Stimulated activated CD8-positive, alpha-beta memory T cell treated with anti-CD3 and anti-CD28 coated beads, Interleukin-4, amount 100 ng/mL, for 1 hour (primary cell): ENCODE data around the gene TNFRSF1A.
"Not testable (repeated sequence)": the region's sequence is repeated elsewhere in the genome, so short reads cannot be mapped to it uniquely, and the experiment has no call there.

Experiments
- DNase-seq, 2 donors: peaks; one replicate each; pipeline ENCODE4 v3.0.0-alpha.2; 2020; ENCODE audit warnings: low read depth in 2 of 2, low spot score in 1 of 2

Gene TNFRSF1A

DNA sequence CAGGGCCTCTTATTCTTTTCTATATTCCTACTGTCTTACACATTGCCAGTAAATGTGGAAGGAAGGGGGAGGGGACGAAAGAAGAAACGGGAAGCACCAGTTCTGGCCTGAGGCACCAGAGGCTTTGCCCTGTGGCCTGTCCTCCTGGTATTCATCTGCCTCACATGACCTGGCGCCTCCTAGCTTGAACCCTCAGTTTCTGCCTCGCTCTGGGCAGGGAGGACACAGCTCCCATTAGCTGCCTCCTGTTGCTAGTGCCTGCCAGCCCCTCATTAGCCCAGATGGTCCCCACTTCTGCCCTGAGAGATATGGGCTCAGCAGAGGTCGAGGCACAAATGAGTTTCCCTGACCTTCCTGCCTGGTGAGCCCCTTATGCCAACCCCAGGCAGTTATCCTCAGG is 34.3 kb downstream of the TNFRSF1A start:
- no peak for DNase-seq

- DNase-seq, result no peak
These were observed 35.2 kb downstream of the TNFRSF1A start for GRCh38 chr12:6306599-6307220.

- no peak for DNase-seq
These were observed 35.7 kb downstream of the TNFRSF1A start for GRCh38 chr12:6306151-6306550.

DNA sequence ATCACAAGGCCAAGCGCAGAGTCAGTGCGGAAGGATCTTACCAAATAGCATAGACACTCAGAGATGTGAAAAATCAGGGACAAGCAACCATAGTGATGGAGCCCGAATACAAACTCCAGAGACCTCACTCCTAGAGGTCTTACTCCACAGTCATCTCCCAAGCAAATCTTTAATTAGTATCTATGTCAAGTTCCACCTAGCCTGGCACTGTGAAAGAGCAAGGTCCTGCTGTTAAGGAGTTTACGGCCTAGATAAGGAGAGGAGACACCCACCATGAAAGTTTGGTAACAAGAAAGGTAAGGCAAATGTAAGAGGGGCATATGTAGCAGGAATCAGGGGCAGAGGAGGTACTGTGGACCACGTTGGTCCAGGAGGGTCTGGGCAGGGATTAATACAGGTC is 38.8 kb downstream of the TNFRSF1A start:
- no peak for DNase-seq

DNA sequence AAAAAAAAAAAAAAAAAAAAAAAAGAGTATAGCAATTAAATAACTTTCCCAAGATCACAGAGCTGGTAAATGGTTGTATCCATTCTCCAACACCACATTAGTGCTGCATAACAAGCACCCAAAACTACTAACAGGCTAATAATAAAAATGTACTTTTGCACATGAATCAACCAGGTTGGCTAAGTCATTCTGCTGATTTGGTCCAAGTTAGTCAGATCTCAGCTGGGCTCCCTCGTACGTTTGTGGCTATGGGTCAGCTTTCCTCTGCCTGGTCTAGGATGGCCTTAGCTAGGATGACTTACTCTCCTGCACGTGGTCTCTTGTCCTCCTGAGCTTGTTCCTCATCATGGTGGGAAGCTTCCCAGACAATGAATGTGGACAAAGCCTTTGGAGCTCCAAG is 39.3 kb downstream of the TNFRSF1A start:
- DNase-seq, result no peak

- DNase-seq, result no peak
These were observed 40.2 kb downstream of the TNFRSF1A start for GRCh38 chr12:6301721-6302120.

DNA sequence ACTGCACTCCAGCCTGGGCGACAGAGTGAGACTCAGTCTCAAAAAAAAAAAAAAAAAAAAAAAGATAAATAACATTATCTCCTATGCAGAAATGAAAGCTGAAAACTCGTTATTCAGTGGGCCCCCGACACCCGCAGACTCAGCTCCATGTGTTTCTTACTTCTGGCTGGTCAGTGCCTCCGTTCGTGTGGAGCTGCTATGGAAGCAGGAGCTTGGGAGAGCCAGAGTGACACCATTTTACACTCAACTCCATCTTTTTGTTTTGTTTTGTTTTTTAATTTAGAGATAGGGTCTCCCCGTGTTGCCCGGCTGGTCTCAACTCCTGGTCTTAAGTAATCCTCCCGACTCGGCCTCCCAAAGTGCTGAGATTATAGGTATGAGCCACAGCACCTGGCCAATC is 44.7 kb downstream of the TNFRSF1A start:
- DNase-seq, result no peak

- DNase-seq, result no peak
These were observed 46.6 kb downstream of the TNFRSF1A start for GRCh38 chr12:6295094-6295811.

GRCh38 chr12:6294156-6295093 is 47.5 kb downstream of the TNFRSF1A start:
- no peak for DNase-seq

DNA sequence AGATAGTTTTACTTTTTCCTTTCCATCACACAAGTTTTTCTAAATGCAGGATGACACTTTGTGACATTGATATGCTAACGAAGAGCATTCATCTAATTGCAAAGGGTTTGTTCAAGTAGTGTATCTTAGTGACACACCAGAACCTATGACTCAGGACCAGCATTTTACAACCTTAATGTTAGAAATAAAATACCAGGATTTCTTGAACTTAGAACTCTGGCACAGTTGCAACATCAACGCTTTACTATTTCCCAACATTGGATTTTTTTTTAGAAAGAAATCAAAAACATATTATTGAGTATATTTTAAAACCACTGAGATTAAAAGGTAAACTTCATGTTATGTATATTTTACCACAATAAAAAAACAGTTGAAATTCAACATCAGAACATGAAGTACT is 49.3 kb downstream of the TNFRSF1A start:
- no peak for DNase-seq

DNA sequence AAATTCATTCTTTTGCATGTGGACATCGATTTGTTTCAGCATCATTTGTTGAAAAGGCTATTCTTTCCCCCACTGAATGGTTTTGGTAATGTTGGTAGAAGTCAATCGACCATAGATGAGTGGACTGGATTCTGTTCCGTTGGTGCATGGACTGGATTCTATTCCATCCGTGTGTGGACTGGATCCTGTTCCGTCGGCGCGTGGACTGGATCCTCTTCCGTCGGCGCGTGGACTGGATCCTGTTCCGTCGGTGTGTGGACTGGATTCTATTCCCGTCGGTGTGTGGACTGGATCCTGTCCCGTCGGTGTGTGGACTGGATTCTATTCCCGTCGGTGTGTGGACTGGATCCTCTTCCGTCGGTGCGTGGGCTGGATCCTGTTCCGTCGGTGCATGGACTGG is 52.0 kb downstream of the TNFRSF1A start:
- DNase-seq, result not testable (repeated sequence)

DNA sequence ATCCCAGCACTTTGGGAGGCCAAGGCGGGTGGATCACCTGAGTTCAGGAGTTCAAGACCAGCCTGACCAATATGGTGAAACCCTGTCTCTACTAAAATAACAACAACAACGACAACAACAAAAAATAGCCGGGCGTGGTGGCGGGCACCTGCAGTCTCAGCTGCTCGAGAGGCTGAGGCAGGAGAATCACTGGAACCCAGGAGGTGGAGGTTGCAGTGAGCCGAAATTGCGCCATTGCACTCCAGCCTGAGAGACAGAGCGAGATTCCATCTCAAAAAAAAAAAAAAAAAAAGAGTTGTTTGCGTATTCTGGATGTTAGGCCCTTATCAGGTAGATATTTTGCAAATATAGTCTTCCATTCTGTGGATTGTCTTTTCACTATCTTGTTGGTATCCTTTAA is 52.8 kb downstream of the TNFRSF1A start:
- DNase-seq, result not testable (repeated sequence)

DNA sequence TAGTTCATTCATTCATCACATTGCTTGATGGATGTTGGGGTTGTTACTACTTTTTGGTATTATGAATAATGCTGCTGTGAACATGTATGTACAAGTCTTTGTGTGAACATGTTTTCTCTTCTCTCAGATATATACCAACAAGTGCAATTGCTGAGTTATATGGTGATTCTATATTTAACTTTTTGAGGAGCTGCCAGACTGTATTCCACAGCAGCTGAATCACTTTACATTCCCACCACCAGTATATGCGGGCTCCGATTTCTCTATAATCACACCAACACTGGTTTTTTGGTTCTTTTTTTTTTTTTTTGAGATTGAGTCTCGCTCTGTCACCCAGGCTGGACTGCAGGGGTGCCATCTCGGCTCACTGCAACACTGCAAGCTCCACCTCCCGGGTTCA is 53.6 kb downstream of the TNFRSF1A start:
- DNase-seq, result no peak

- no peak for DNase-seq
These were observed 56.2 kb downstream of the TNFRSF1A start for GRCh38 chr12:6285532-6286306.

DNA sequence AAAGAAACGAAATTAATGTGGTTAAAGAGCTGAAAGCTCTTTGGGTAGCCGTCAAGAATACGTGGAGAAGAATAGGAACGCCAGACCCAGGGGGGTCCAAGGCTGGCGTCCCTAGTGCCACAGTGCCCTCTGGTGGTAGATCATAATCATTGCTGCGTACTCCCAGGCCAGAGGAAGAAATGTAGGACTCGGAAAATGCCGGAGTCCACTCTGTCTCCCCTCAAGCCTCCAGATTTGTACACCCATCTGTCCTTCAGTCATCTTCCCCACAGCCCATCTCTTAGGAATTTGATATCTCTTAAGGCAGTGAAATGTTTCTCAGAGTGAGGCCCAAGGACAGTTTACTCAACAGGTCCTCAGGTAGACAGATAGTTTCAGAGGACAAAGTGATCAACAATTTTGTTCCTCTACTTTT is 56.8 kb downstream of the TNFRSF1A start:
- DNase-seq, result peak; percentile 21 to 34

GRCh38 chr12:6284273-6284672 is 57.6 kb downstream of the TNFRSF1A start:
- DNase-seq, result no peak

DNA sequence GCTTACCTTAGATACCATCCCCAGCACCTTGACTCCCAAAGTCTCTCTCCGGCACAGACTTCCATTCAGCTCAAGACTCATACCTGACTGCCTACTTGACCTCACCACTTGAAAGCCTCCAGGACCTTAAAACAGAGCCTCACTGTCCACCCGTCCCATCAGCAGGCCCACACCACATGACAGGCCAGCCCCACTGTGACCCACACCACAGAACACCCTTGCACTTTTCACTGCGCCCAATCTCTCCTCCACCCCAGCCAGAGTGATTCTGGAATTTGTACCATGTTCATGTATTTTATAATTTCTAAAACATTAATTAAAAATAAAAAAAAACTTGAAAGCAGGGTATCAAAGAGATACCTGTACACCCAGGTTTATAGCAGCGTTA is 59.4 kb downstream of the TNFRSF1A start:
- DNase-seq, result no peak

DNA sequence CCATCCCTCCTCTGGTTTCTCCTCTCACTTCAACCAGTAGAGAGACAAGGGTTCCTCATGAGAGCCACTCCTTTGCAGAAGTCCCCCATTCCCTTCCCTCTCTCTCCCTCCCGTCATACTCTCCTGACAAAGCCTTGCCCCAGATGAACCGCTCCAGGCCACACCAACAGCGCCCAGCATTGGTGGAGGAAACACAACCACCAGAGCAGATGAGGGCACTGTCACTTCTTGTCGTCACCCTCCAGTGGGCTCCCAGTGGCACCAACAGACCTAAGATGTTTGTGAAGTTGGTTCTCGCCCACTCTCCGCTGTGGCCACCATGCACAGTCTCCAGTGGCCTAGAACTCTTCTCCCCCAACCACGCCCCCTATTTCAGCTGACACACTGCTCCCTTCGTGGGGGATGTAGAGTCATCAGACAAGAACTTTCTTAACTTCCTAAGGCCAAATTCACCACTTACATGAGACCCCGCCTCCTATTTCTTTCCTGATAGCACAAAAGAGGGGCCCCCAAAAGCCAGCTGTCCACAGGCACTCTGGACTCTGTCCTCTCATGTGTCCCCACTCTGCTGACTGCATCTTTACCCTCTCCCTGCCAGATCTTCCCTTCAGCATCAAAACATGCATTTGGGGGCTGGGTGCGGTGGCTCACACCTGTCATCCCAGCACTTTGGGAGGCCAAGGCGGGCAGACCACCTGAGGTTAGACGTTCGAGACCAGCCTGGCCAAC is 60.6 kb downstream of the TNFRSF1A start:
- DNase-seq, result no peak

- DNase-seq, result no peak
These were observed 61.2 kb downstream of the TNFRSF1A start for GRCh38 chr12:6280672-6281071.

GRCh38 chr12:6280053-6280469 is 61.8 kb downstream of the TNFRSF1A start:
- DNase-seq, result no peak
